Coronary artery (tissue), 2 donors: ENCODE data around the gene RNF38.

Experiments used
- DNase-seq: peaks from one replicate; pipeline ENCODE4 v3.0.0-alpha.2; 2017; ENCODE audit warnings: low spot score
- H3K27ac ChIP-seq, 2 donors: fragments of 200-600 bp; sonication (generic); one replicate each; pipeline ENCODE4 v1.5.1; 2016 to 2019
- H3K4me3 ChIP-seq: fragments of 200-600 bp; sonication (generic); 2 replicates; pipeline ENCODE4 v1.5.1; 2016; ENCODE audit warnings: mild to moderate bottlenecking, moderate library complexity
- CTCF ChIP-seq: fragments of 200-600 bp; sonication (generic); IDR thresholded peaks from one replicate; pipeline ENCODE4 v1.5.1; 2019; ENCODE audit warnings: antibody characterized with exemption

Gene RNF38

GRCh38 chr9:36441966-36442365 lies 41.9 kb upstream of the RNF38 start:
- Histone ChIP-seq H3K27ac (no peak overlapping the region), H3K4me3 (no peak overlapping the region)
- no peak for TF ChIP-seq CTCF
- no peak for DNase-seq

GRCh38 chr9:36438536-36439236 lies 38.6 kb upstream of the RNF38 start:
- H3K4me3 ChIP-seq: no peak overlapping the region
- no peak for TF ChIP-seq CTCF
- DNase-seq: no peak
- H3K27ac ChIP-seq: no peak overlapping the region

- no peak overlapping the region for H3K27ac ChIP-seq
- no peak for TF ChIP-seq CTCF
- H3K4me3 ChIP-seq: no peak overlapping the region
- no peak for DNase-seq
Measured at GRCh38 chr9:36437790-36438189, 37.7 kb upstream of the RNF38 start.

GRCh38 chr9:36436909-36437308 lies 36.8 kb upstream of the RNF38 start:
- TF ChIP-seq CTCF: no peak
- H3K4me3 ChIP-seq: no peak overlapping the region
- no peak for DNase-seq
- no peak overlapping the region for H3K27ac ChIP-seq

- H3K27ac ChIP-seq: no peak overlapping the region
- DNase-seq: no peak
- no peak for TF ChIP-seq CTCF
Measured at GRCh38 chr9:36433386-36433785, 33.3 kb upstream of the RNF38 start.

GRCh38 chr9:36431078-36431477 lies 31.0 kb upstream of the RNF38 start:
- Histone ChIP-seq H3K4me3 (no peak overlapping the region), H3K27ac (no peak overlapping the region)
- no peak for TF ChIP-seq CTCF
- DNase-seq: no peak

More at GRCh38 chr9:36433386-36433785, 33.3 kb upstream of the RNF38 start:
- no peak overlapping the region for H3K4me3 ChIP-seq

GRCh38 chr9:36426945-36427344 lies 26.9 kb upstream of the RNF38 start:
- no peak for TF ChIP-seq CTCF
- Histone ChIP-seq H3K4me3 (no peak overlapping the region), H3K27ac (no peak overlapping the region)
- no peak for DNase-seq
